Peyer's patch (tissue), 4 donors: ENCODE measurements around the gene UIMC1.

ENCODE experiments used
- CTCF ChIP-seq, 6 experiments: fragments of 450-650 bp in 4 of 6; fragments of 200-600 bp in 2 of 6; sonication (generic) in 1 of 6; IDR thresholded peaks; one replicate each; pipeline ENCODE4 v1.5.1; 2017 to 2019; ENCODE audit warnings: antibody characterized with exemption in 6 of 6, mild to moderate bottlenecking in 3 of 6, moderate library complexity in 1 of 6
- POLR2A ChIP-seq, 2 donors: fragments of 450-650 bp; IDR thresholded peaks; one replicate each; pipeline ENCODE4 v1.5.1; 2017; ENCODE audit warnings: antibody characterized with exemption in 2 of 2, mild to moderate bottlenecking in 2 of 2, moderate library complexity in 2 of 2

GRCh38 chr5:176874198-176874780, 132.3 kb downstream of the UIMC1 start:
- TF ChIP-seq POLR2A (IDR thresholded peaks at IDR 0.05) (no peak), CTCF (IDR thresholded peaks at IDR 0.05) (no peak)
